ENCODE measurements around the gene UBN2.

- TF ChIP-seq CTCF (IDR thresholded peaks at IDR 0.05) = no peak
- no peak for TF ChIP-seq POLR2A (IDR thresholded peaks at IDR 0.05)
These were observed 23.7 kb downstream of the UBN2 start for GRCh38 chr7:139254728-139255127.

Data from vagina (tissue), 2 donors.